Muscle of leg (tissue), 11 donors: ENCODE results near the gene ZNF598. TPM values are rescaled to one million over a fixed set of nuclear protein-coding genes. Genes with fewer than 3 reads are reported as not detected.
A peak's percentile ranks its signal among the peaks of the same experiment; 100 is the strongest.

Experiments used
- DNase-seq: peaks from one replicate; pipeline ENCODE4 v3.0.0; 2013
- H3K27ac ChIP-seq: one replicate; pipeline ENCODE4 v1.5.1; 2013; ENCODE audit warnings: mild to moderate bottlenecking, low read length, control low read depth
- H3K27me3 ChIP-seq: one replicate; pipeline ENCODE4 v1.6.1; 2013; ENCODE audit warnings: low read length; ENCODE audit not compliant: control insufficient read depth, insufficient read depth
- H3K36me3 ChIP-seq: one replicate; pipeline ENCODE4 v1.6.1; 2013; ENCODE audit warnings: low read length; ENCODE audit not compliant: control insufficient read depth, insufficient read depth
- H3K4me1 ChIP-seq: one replicate; pipeline ENCODE4 v1.6.1; 2013; ENCODE audit warnings: low read length; ENCODE audit not compliant: control insufficient read depth, insufficient read depth
- H3K4me3 ChIP-seq: one replicate; pipeline ENCODE4 v1.5.1; 2013; ENCODE audit warnings: low read length, control low read depth
- H3K9me3 ChIP-seq: replicated peaks from 2 replicates; pipeline ENCODE4 v1.6.1; 2013; ENCODE audit warnings: low read depth, low read length; ENCODE audit not compliant: control insufficient read depth
- WGBS: methylation state at CpG from one replicate; pipeline ENCODE4 v1.1.5; 2013; ENCODE audit warnings: missing lambda C conversion rate; ENCODE audit not compliant: insufficient coverage; 5-methylcytosine and 5-hydroxymethylcytosine counted together
- polyA plus RNA-seq, 8 donors: library from polyadenylated mRNA; unstranded; fragments of 120-200 nt; gene quantifications; one replicate each; pipeline versions ENCODE4 v1.2.1 to v1.2.3, GENCODE V29; 2013; ENCODE audit warnings: inconsistent platforms in 1 of 8, low replicate concordance in 1 of 8; ENCODE audit not compliant: insufficient read length in 8 of 8, insufficient read depth in 1 of 8
- total RNA-seq: library from RNA; stranded (reverse); fragments of 120-200 nt; gene quantifications from one replicate; pipeline ENCODE4 v1.2.4, GENCODE V29; 2013

Gene ZNF598
- total and polyA plus RNA-seq, 9 donors, result 6.6 to 28.6 (median 23.5) TPM

GRCh38 chr16:2005646-2006045, 4.0 kb downstream of the ZNF598 start:
- Histone ChIP-seq H3K4me1 (peaks cover 76% of the 10 kb centered on the region), H3K27ac (peak overlapping the region; percentile 3), H3K4me3 (no peak overlapping the region), H3K36me3 (peaks cover 43% of the 10 kb centered on the region), H3K9me3 (no peaks in the 10 kb centered on the region), H3K27me3 (no peaks in the 10 kb centered on the region)
- WGBS, result 86% methylated on average over 21 of the region's 21 CpGs
- DNase-seq, result no peak

GRCh38 chr16:2004795-2005517, 4.7 kb downstream of the ZNF598 start:
- H3K27ac ChIP-seq, result peak overlapping the region; percentile 78
- DNase-seq, result no peak
- 61% methylated on average over 25 of the region's 34 CpGs for WGBS

GRCh38 chr16:2003827-2004641, 5.6 kb downstream of the ZNF598 start:
- H3K4me1 ChIP-seq, result peaks cover 68% of the 10 kb centered on the region
- H3K36me3 ChIP-seq, result peaks cover 58% of the 10 kb centered on the region
- no peak overlapping the region for H3K4me3 ChIP-seq
- peak overlapping the region; percentile 78 for H3K27ac ChIP-seq
- 19% methylated on average over 36 of the region's 36 CpGs for WGBS
- no peaks in the 10 kb centered on the region for H3K27me3 ChIP-seq
- DNase-seq, result peak; percentile 95
- no peaks in the 10 kb centered on the region for H3K9me3 ChIP-seq

More at GRCh38 chr16:2004795-2005517, 4.7 kb downstream of the ZNF598 start:
- H3K36me3 ChIP-seq, result peaks cover 49% of the 10 kb centered on the region
- H3K9me3 ChIP-seq, result no peaks in the 10 kb centered on the region
- peaks cover 69% of the 10 kb centered on the region for H3K4me1 ChIP-seq
- H3K4me3 ChIP-seq, result no peak overlapping the region
- H3K27me3 ChIP-seq, result no peaks in the 10 kb centered on the region

GRCh38 chr16:2003231-2003826, 6.3 kb downstream of the ZNF598 start:
- Histone ChIP-seq H3K4me1 (peaks cover 61% of the 10 kb centered on the region), H3K4me3 (no peak overlapping the region), H3K27me3 (no peaks in the 10 kb centered on the region), H3K9me3 (no peaks in the 10 kb centered on the region), H3K27ac (peak overlapping the region; percentile 67), H3K36me3 (peaks cover 65% of the 10 kb centered on the region)
- 82% methylated on average over 6 of the region's 8 CpGs for WGBS
- DNase-seq, result no peak

GRCh38 chr16:2002406-2003230, 7.0 kb downstream of the ZNF598 start:
- Histone ChIP-seq H3K9me3 (no peaks in the 10 kb centered on the region), H3K4me3 (no peak overlapping the region), H3K27ac (peak overlapping the region; percentile 35), H3K36me3 (peaks cover 68% of the 10 kb centered on the region), H3K27me3 (no peaks in the 10 kb centered on the region), H3K4me1 (peaks cover 54% of the 10 kb centered on the region)
- no peak for DNase-seq
- WGBS, result 92% methylated on average over 42 of the region's 47 CpGs

GRCh38 chr16:2001456-2002355, 7.9 kb downstream of the ZNF598 start:
- Histone ChIP-seq H3K9me3 (no peaks in the 10 kb centered on the region), H3K36me3 (peaks cover 70% of the 10 kb centered on the region), H3K4me3 (no peak overlapping the region), H3K4me1 (peaks cover 44% of the 10 kb centered on the region), H3K27ac (no peak overlapping the region), H3K27me3 (no peaks in the 10 kb centered on the region)
- WGBS, result 94% methylated on average over 51 of the region's 53 CpGs
- DNase-seq, result no peak

- no peak for DNase-seq
- H3K4me3 ChIP-seq, result no peak overlapping the region
- peaks cover 40% of the 10 kb centered on the region for H3K4me1 ChIP-seq
- H3K27me3 ChIP-seq, result no peaks in the 10 kb centered on the region
- H3K36me3 ChIP-seq, result peaks cover 72% of the 10 kb centered on the region
- no peak overlapping the region for H3K27ac ChIP-seq
- 92% methylated on average over 14 of the region's 19 CpGs for WGBS
- no peaks in the 10 kb centered on the region for H3K9me3 ChIP-seq
These were observed 8.6 kb downstream of the ZNF598 start for GRCh38 chr16:2001035-2001434.

- Histone ChIP-seq H3K27ac (no peak overlapping the region), H3K36me3 (peaks cover 69% of the 10 kb centered on the region), H3K4me3 (no peak overlapping the region), H3K4me1 (peaks cover 30% of the 10 kb centered on the region), H3K9me3 (no peaks in the 10 kb centered on the region), H3K27me3 (no peaks in the 10 kb centered on the region)
- DNase-seq, result no peak
- 88% methylated on average over 20 of the region's 28 CpGs for WGBS
These were observed 9.6 kb downstream of the ZNF598 start for GRCh38 chr16:1999866-2000514.
